ENCODE results near the gene CORO6.

CORO6 gene

GRCh38 chr17:29576214-29577000 is 46.3 kb downstream of the CORO6 start:
- DNase-seq = no peak

GRCh38 chr17:29575511-29576213 is 47.0 kb downstream of the CORO6 start:
- no peak for DNase-seq

GRCh38 chr17:29574732-29575510 is 47.8 kb downstream of the CORO6 start:
- DNase-seq = no peak

- no peak for DNase-seq
Measured at GRCh38 chr17:29573871-29574731, 48.6 kb downstream of the CORO6 start.

GRCh38 chr17:29573558-29573869 is 49.2 kb downstream of the CORO6 start:
- DNase-seq = no peak

GRCh38 chr17:29572691-29573557 is 49.8 kb downstream of the CORO6 start:
- DNase-seq = peak; percentile 61

- DNase-seq = no peak
Measured at GRCh38 chr17:29571883-29572681, 50.6 kb downstream of the CORO6 start.

- no peak for DNase-seq
Measured at GRCh38 chr17:29571486-29571882, 51.2 kb downstream of the CORO6 start.

- DNase-seq = no peak
Measured at GRCh38 chr17:29570521-29570920, 52.2 kb downstream of the CORO6 start.

GRCh38 chr17:29569245-29569950 is 53.3 kb downstream of the CORO6 start:
- peak; percentile 87 for DNase-seq

GRCh38 chr17:29568331-29569244 is 54.1 kb downstream of the CORO6 start, which contains the start of gene TP53I13:
Gene TP53I13 (plus strand): TSS chr17:29568701. CDS start chr17:29568759, 58 bp downstream.
- peak; percentile 96 for DNase-seq

GRCh38 chr17:29567554-29568330 is 55.0 kb downstream of the CORO6 start:
- peak; percentile 80 for DNase-seq

- no peak for DNase-seq
Measured at GRCh38 chr17:29567304-29567553, 55.5 kb downstream of the CORO6 start.

- peak; percentile 81 for DNase-seq
Measured at GRCh38 chr17:29566473-29567303, 56.0 kb downstream of the CORO6 start, which contains the start of gene ABHD15. Gene ABHD15 (minus strand): TSS chr17:29567037. CDS start chr17:29566966, 71 bp downstream.

GRCh38 chr17:29565643-29566472 is 56.9 kb downstream of the CORO6 start:
- DNase-seq = peak; percentile 80

Measured in NCI-H82 (cell line).